ENCODE results near the gene MYL4. TPM values are rescaled to one million over a fixed set of nuclear protein-coding genes. Genes with fewer than 3 reads are reported as not detected.

MYL4 gene
- total and polyA plus RNA-seq, 2 of the 8 experiments (the other 6 are each of a cell fraction or from before 2014, with no cell fraction given) = 0.12 TPM; not detected in 1

GRCh38 chr17:47193931-47194511 lies 15.1 kb upstream of the MYL4 start (continued):
- TF ChIP-seq CHD7 (IDR thresholded peaks at IDR 0.05; ENCODE audit: insufficient replicate concordance, low read length) (no peak), YY1 (IDR thresholded peaks at IDR 0.05; ENCODE audit: low read depth, low read length) (no peak), CHD2 (IDR thresholded peaks at IDR 0.05; ENCODE audit: low read length) (no peak), SIRT6 (IDR thresholded peaks at IDR 0.05; ENCODE audit: low read length) (no peak), SRF (IDR thresholded peaks at IDR 0.05; ENCODE audit: low read depth, low read length) (no peak)
